ENCODE results near the gene HLA-DMB. TPM values are rescaled to one million over a fixed set of nuclear protein-coding genes. Genes with fewer than 3 reads are reported as not detected.
A peak's percentile ranks its signal among the peaks of the same experiment; 100 is the strongest.

The HLA-DMB gene
- total RNA-seq, 2 donors from 2014 or later, result 7.3 to 15.2 TPM

GRCh38 chr6:32887616-32888015 lies 53.2 kb downstream of the HLA-DMB start:
- no peak overlapping the region for H3K4me3 ChIP-seq
- H3K36me3 ChIP-seq, result no peaks in the 10 kb centered on the region
- intact Hi-C loops (cut with DNase I), result loop anchor here (5.0 kb wide), 2 partner anchors 45 to 95 kb away; no protein-coding TSS in a partner anchor
- 69% methylated on average over 5 of the region's 5 CpGs for WGBS
- no peak overlapping the region for H3K27ac ChIP-seq
- H3K4me1 ChIP-seq (replicated peaks), result no peaks in the 10 kb centered on the region
- DNase-seq (ENCODE audit: low spot score), result no peak
- no peaks in the 10 kb centered on the region for H3K27me3 ChIP-seq (replicated peaks; ENCODE audit: insufficient read depth)
- TF ChIP-seq POLR2A (IDR thresholded peaks at IDR 0.05), result no peak
- no peak for TF ChIP-seq CTCF (IDR thresholded peaks at IDR 0.05)
- TF ChIP-seq POLR2AphosphoS5 (IDR thresholded peaks at IDR 0.05), result no peak
- H3K9me3 ChIP-seq, result no peaks in the 10 kb centered on the region

- Histone ChIP-seq H3K27ac (no peak overlapping the region), H3K4me3 (no peak overlapping the region), H3K4me1 (replicated peaks) (no peaks in the 10 kb centered on the region), H3K9me3 (no peaks in the 10 kb centered on the region), H3K36me3 (no peaks in the 10 kb centered on the region), H3K27me3 (replicated peaks; ENCODE audit: insufficient read depth) (no peaks in the 10 kb centered on the region)
- 37% methylated on average over 3 of the region's 3 CpGs for WGBS
- TF ChIP-seq CTCF (IDR thresholded peaks at IDR 0.05), result no peak
- no peak for TF ChIP-seq POLR2AphosphoS5 (IDR thresholded peaks at IDR 0.05)
- no peak for TF ChIP-seq POLR2A (IDR thresholded peaks at IDR 0.05)
- intact Hi-C loops (cut with DNase I), result loop anchor here (5.0 kb wide), 2 partner anchors 45 to 95 kb away; no protein-coding TSS in a partner anchor
- no peak for DNase-seq (ENCODE audit: low spot score)
Measured at GRCh38 chr6:32886681-32887383, 54.0 kb downstream of the HLA-DMB start.

DNA sequence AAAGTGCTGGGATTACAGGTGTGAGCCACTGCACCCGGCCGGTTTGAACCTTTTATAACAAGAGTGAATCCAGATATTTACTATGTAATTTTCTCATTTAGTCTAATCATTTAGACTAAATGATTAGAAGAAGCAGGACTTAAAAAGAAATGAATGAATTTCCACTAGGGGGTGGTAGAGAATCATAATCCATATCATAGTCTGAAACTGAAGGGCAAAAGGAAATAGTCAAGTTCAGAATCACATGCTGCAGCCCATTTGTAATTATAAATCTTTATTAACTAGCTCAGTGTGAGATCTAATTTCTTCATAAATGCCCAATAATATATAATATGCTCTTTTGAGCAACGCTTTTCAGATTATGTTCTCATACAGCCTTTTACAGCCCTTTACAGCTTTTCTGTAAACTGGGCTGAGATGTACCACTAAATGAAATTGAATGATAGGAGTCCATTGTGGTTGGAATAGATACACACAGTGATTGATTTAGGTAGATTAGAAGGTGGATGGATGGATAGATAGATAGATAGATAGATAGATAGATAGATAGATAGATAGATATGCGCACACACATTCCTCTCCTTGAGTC lies 55.0 kb downstream of the HLA-DMB start:
- H3K27ac ChIP-seq, result no peak overlapping the region
- H3K4me1 ChIP-seq (replicated peaks), result no peaks in the 10 kb centered on the region
- H3K9me3 ChIP-seq, result no peaks in the 10 kb centered on the region
- H3K27me3 ChIP-seq (replicated peaks; ENCODE audit: insufficient read depth), result no peaks in the 10 kb centered on the region
- no peak for DNase-seq (ENCODE audit: low spot score)
- H3K4me3 ChIP-seq, result no peak overlapping the region
- H3K36me3 ChIP-seq, result no peaks in the 10 kb centered on the region
- 39% methylated on average over 4 of the region's 4 CpGs for WGBS
- TF ChIP-seq CTCF (IDR thresholded peaks at IDR 0.05), result peak; percentile 36 to 85 (median 76)
- TF ChIP-seq POLR2A (IDR thresholded peaks at IDR 0.05), result no peak
- intact Hi-C loops (cut with DNase I), result loop anchor here (5.0 kb wide), 2 partner anchors 47 to 97 kb away; no protein-coding TSS in a partner anchor

Small RNA genes lying within 50 kb of the gene (small RNA-seq; reads per million reads assigned to genes)
- gene HLA-Z, result 0 reads per million in 2 donors

Other genes with a start within 250 kb of the HLA-DMB start
- 1 to 10 TPM in 1 of 2 donors, under 1 TPM in 1; 0.45 to 1.6 TPM for gene HLA-DQA2, start 199.6 kb downstream of the HLA-DMB start, total RNA-seq
- gene HLA-DQB2, start 177.5 kb downstream of the HLA-DMB start, total RNA-seq, result 1 to 10 TPM in 1 of 2 donors, not detected in 1; 1.5 TPM
- under 1 TPM in 1 of 2 donors, not detected in 1; 0.41 TPM for gene HLA-DOB, start 124.0 kb downstream of the HLA-DMB start, total RNA-seq
- gene TAP2, start 102.3 kb downstream of the HLA-DMB start, total RNA-seq, result 10 to 100 TPM in 1 of 2 donors, 1 to 10 TPM in 1; 7.1 to 15.8 TPM
- gene PSMB8, start 97.0 kb downstream of the HLA-DMB start, total RNA-seq, result 10 to 100 TPM; 30.7 to 47.3 TPM
- gene TAP1, start 87.3 kb downstream of the HLA-DMB start, total RNA-seq, result 10 to 100 TPM; 30.6 to 47.4 TPM
- 10 to 100 TPM; 22.4 to 27.7 TPM for gene PSMB9, start 86.8 kb downstream of the HLA-DMB start, total RNA-seq
- gene HLA-DMA, start 12.1 kb upstream of the HLA-DMB start, total RNA-seq, result 10 to 100 TPM in 1 of 2 donors, 1 to 10 TPM in 1; 9.6 to 26.1 TPM
- 100 to 1,000 TPM; 153 to 252 TPM for gene BRD2, start 27.6 kb upstream of the HLA-DMB start, total RNA-seq
- gene HLA-DOA, start 68.6 kb upstream of the HLA-DMB start, total RNA-seq, result 10 to 100 TPM in 1 of 2 donors, 1 to 10 TPM in 1; 7.2 to 14.6 TPM
- gene HLA-DPA1, start 132.6 kb upstream of the HLA-DMB start, total RNA-seq, result 10 to 100 TPM; 69.5 to 73.7 TPM
- 10 to 100 TPM; 51.6 to 57.5 TPM for gene HLA-DPB1, start 135.0 kb upstream of the HLA-DMB start, total RNA-seq